GM19438 (cell line): ENCODE results near the gene PIANP.
"Not testable (repeated sequence)": the region's sequence is repeated elsewhere in the genome, so short reads cannot be mapped to it uniquely, and the experiment has no call there.

Experiments
- ATAC-seq: cut with Tn5 transposase; IDR thresholded peaks from one replicate; pipeline ENCODE4 v1.9.1; 2021; ENCODE audit warnings: low read depth; ENCODE audit not compliant: unreplicated experiment

The PIANP gene, protein sequence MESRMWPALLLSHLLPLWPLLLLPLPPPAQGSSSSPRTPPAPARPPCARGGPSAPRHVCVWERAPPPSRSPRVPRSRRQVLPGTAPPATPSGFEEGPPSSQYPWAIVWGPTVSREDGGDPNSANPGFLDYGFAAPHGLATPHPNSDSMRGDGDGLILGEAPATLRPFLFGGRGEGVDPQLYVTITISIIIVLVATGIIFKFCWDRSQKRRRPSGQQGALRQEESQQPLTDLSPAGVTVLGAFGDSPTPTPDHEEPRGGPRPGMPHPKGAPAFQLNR

DNA sequence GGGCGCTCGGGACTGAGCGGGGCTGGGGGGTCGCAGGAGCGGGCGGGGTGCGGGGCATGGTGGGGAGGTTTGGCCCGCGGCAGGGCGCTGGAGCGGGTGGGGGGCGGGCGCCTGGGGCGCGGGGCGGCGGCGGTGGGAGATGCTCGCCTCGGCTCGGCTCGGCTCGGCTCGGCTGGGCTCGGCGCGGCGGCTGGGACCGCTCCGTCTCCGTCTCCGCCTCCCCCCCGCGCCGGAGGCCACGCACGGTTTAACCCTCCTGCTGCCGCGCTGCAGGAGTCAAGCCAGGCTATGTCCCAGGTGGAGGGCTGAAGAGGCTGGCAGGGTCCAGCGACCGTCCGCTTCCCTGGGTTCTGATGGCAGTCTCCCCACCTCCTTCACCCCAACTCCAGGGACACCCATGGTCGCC, at the start of gene PIANP:
PIANP (minus strand) TSS at position 170 of the 406 bp plus-strand sequence. CDS start 2,754 bp downstream, outside the sequence.
- ATAC-seq, result no peak

DNA sequence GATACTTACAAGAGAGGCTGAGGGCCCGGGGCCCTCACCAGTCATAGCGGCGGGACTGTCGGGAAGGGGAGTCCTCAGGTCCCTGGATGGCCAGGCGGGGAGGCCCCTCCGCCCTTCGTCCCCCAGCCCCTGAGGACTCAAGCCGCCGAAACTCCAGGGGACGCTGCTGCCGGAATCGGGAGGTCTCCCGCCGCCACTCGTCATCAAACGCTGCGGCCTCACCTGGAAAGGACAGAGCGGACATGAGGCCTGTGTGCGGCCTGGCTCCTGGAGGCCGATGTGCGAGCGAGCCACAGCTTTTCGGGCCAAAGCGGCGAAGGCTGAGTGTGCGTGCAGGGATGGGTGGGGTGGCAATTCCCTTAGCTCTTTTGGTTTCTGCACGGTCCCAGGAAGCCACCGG, 48.1 kb upstream of the PIANP start:
- ATAC-seq, result no peak

DNA sequence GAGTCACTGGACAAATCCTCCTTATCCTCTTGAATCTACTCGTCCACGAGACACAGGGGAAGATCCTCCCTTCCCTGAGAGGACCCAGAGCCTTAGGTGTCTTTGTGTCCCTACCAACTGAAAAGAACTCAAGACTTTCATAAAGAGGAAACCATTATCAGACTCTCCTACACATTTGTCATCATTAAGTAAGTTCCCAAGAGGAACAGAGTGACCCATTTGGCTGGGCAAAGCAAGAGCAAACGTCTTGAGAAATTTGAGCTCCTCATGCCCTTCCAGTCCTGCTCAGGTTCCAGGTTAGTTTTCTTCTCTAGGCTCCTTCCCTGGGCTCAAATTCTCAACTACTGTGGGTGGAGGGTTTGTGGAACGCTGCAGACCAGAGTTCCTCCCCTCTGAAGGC, 46.6 kb upstream of the PIANP start:
- no peak for ATAC-seq

DNA sequence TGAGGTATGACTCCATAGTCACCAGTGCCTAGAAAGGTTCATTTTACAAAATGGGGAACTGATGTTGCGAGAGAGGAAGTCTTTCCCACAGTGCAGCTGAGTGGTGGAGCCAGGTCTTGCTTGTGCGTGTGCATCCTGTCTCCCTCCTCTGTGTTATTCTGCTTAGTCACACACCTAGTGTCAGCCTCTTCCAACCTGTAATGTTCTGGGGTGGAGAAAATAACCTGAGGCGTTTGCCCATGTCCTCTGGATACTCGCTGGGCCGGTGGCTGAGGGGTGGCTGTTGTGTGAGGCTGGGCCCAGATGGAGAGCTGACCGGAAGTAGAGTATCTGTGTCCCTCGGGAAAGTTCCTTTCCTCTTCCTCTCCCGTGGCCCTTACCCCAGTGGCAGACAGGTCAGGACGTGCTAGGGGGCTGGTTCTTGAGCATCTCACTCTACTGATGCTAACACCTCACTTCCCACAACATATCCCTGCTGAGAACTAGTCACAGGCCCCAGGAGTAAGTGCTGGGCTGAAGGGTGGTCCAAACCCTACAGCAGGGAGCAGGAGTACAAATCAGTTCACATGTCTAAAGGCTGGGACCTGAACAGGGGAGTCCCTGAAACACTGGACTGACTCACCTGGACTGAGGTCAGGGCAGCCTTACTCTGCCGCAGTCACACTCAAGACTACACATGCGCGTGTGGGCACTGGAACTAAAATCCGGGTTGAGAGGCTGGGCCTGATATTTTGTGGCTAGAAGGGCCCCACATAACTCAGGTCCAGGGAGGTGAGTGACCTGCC, 45.3 kb upstream of the PIANP start:
- ATAC-seq, result no peak

DNA sequence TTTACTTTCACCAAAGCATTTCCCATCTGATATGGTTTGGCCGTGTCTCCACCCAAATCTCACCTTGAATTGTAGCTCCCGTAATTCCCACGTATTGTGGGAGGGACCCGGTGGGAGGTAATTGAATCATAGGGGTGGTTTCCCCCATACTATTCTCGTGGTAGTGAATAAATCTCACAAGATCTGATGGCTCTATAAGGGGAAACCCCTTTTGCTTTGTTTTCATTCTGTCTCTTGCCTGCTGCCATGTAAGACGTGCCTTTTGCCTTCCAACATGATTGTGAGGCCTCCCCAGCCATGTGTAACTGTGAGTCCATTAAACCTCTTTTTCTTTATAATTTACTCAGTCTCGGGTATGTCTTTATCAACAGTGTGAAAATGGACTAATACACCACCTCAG, 42.7 kb upstream of the PIANP start:
- ATAC-seq, result not testable (repeated sequence)

DNA sequence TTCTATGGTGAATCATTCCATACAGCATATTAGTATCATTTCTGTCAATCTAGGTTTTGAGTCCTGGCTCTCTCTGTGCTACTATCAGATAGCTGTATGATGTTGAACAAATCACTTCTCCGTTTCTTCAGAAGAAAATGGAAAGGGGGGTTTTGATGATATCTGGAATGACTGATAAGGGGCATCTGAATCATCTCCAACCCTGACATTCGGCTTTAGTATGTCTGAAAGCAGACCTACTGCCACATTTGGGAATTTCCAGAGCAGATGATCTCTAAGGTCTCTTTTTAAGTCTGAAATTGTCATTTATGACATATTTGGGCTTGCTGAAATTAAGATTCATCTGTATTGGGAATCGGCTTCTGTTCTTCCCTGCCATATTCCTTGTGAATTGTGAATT, 42.2 kb upstream of the PIANP start:
- ATAC-seq, result no peak

DNA sequence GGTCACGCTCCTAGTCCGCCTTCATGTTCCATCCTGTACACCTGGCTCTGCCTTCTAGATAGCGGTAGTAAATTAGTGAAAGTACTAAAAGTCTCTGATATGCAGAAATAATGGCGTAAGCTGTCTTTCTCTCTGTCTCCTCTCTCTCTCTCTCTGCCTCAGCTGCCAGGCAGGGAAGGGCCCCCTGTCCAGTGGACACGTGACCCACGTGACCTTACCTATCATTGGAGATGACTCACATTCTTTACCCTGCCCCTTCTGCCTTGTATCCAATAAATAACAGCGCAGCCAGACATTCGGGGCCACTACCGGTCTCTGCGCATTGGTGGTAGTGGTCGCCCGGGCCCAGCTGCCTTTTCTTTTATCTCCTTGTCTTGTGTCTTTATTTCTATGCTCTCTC, 41.5 kb upstream of the PIANP start:
- ATAC-seq, result not testable (repeated sequence)

DNA sequence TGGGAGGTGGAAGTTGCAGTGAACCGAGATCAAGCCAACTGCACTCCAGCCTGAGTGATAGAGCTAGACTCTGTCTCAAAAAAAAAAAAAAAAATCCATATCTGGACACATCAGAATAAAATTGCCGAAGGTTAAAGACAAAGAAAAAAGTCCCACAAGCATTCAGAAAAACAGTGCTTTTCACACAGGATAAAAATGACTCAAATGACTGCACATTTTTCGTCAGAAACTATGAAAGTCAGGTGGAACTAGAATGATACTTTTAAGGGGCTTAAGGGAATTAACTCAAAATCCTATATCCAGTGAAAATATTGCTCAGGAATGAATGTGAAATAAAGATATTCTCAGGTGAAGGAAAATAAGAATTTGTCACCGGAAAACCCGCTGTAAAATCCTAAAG, 36.1 kb upstream of the PIANP start:
- no peak for ATAC-seq

DNA sequence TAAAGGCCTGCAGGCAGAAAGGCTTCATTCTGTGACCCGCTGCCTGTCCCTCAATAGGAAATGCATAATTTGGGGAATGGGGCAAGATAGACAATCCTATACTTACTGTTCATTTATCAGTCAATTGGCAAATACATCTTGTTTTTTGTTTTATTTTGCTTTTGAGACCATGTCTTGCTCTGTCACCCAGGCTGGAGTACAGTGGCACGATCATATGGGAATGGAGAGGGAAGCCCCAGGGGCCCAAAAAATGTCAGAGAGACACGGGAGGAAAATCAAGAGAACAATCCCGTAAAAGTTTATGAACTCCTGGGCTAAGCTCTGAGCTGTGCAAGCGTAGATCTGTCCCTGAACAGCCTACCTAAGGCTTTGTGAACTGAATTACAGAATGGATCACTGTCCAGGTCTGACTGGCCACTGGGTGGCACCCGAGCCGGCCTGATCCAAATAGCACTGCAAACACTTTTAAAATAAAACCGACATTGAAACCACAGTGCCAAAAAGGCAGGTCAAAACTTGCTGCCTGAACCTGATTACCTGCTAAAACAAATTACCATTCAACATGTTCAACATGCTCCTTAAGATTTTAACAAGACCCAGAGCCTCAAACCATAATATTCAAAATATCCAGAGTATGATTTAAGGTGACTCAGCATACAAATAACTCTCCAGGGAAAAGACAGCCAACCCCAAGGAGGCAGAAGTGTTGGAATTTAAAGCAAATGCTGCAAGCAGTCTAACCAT, 35.0 kb upstream of the PIANP start:
- ATAC-seq, result no peak

DNA sequence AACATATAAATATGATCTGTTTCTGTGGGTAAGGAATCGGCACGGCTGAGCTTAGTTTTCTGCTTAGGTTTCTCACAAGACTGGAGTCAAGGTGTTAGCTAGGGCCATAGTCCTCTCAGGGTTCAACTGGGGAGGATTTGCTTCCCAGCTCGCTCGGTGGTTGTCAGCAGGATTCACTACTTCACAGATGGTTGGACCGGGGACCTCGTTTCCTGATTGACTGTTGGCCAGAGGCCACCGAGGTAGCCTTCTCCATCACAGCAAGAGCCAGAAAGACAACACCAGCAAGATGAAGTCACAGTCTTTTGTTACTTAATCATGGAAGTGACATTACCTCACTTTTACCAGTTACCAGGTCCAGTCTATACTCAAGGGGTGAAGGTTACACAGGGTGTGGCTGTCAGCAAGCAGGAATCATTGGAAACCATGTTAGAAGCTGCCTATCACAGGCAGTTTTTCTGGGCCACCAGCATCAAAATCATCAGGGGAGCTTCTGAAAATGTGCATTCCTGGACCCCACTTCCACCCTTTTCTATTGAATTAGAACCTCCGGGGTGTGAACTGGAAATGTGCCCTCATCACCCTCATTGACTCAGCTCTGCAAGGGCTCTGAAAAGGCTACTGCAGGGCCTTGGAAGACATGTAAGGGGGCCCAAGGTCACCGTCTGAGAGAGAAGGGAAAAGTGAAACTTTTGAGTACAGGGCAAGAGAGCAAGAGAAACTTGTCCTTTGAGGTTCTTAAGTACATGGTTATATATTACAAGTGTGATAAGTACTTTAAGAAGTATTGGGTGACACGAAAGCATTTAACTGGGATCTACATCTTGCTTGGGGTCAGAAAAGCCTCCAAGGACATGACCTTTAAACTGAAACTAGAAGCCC, 34.1 kb upstream of the PIANP start:
- ATAC-seq, result no peak

DNA sequence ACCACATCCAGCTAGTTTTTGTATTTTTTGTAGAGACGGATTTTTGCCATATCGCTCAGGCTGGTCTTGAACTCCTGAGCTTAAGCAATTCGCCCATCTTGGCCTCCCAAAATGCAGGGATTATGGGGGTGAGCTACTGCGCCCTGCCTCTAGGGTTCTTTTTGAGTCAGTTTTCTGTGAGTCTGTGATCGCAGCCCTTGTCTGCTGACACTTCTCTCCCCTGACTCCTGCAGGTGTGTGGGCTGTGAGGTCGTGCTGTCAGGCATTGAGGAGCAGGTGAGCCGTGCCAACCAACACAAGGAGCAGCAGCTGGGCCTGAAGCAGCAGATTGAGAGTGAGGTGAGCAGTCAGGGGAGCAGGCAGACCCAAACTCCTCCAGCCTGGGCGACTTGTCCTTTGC, 29.6 kb upstream of the PIANP start:
- ATAC-seq, result no peak

DNA sequence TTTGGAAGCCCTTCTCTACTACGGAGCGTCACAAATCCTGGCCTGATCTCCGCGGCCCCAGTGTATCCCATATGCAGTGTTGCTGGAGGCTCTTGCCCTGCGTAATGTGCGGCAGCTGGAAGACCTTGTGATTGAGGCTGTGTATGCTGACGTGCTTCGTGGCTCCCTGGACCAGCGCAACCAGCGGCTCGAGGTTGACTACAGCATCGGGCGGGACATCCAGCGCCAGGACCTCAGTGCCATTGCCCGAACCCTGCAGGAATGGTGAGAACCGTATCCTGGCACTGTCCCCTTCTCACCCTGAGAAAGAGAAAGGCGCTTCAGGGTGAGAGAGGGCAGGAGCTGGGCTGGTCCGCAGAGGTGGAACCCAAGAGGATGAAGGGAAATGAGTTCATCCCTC, 28.6 kb upstream of the PIANP start:
- no peak for ATAC-seq

DNA sequence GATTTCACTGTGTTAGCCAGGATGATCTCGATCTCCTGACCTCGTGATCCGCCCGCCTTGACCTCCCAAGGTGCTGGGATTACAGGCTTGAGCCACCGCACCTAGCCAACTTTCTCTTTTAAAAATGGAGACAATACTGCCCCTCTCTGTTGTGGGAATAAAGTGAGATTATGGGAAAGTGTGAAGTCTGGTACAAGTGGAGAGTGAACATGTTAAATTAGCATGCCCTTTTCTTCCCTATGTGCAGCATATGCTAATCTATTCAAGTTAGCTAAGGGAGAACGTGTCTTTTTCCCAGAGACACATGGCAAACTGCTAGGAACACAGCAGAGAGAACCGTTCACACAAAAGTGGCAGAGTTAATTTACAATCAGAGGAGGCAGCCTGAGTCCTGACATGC, 24.7 kb upstream of the PIANP start:
- no peak for ATAC-seq

DNA sequence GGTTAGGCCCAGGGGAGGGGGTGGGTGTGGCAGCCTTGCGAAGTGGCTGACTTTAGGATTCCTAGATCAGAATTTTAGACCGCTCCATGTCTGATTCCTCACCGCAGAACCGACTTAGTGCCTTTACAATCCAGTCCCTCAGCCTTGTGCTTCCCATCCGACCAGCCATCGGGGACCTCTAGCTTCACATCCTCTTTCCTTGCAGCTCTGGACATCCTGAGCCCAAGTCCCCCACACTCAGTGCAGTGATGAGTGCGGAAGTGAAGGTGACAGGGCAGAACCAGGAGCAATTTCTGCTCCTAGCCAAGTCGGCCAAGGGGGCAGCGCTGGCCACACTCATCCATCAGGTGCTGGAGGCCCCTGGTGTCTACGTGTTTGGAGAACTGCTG, 23.8 kb upstream of the PIANP start:
- ATAC-seq, result no peak

DNA sequence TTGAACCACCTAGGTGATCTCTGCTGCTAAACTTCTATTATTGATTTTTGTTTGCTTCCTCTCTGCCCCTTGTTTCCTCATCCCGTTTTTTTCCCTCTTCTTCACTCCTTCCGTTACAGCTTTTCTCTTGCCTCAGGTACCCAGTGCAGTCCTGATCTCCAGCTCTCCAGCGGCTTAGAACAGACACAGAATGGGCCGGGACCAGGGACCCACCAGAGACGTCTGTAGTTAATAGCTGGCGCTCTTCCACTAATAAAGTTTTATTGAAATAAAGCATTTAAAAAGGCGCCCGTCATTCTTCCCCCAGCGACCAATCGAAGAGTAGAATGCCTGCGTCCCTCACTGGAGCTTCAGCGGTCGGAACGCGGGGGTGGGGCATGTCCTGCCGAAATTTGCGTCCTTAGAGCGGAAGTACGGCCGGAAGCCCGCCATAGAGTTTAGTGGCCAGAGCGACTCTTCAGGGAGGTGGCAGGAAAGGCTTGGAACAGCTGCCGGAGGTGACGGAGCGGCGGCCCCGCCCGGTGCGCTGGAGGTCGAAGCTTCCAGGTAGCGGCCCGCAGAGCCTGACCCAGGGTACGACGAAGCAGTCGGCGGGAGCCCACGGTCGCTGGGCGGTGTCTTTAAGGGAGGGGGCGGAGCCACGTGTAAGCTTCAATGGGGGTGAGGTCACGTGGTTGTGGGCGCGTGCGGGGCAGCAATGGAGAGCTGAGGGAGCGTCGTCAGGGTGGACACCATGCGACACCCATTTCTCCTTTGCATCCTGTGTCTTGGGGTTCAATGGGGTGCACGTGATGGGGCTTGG, 23.2 kb upstream of the PIANP start, which contains the start of gene COPS7A:
COPS7A (plus strand) TSS at position 440 of the 802 bp plus-strand sequence. CDS start 611 bp downstream, outside the sequence.
- ATAC-seq, result peak; percentile 95

DNA sequence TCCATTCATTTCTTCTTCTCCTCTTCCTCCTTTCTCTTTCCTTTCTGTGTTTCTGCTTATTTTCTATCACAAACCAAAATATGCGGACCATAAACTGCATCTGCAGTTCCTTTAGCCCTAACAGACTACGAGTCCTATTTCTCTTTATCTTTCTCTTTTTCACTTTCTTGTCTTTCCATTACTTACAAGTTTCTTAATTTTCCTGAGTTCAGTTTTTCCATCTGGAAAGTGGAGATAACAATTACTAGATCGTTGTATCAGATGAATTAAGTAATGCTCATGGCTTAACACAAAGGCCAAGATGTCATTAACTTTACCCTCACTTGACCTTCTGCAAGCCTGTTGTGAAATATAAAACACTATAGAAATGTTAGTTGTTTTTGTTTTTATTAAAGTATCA, 22.2 kb upstream of the PIANP start:
- ATAC-seq, result no peak

DNA sequence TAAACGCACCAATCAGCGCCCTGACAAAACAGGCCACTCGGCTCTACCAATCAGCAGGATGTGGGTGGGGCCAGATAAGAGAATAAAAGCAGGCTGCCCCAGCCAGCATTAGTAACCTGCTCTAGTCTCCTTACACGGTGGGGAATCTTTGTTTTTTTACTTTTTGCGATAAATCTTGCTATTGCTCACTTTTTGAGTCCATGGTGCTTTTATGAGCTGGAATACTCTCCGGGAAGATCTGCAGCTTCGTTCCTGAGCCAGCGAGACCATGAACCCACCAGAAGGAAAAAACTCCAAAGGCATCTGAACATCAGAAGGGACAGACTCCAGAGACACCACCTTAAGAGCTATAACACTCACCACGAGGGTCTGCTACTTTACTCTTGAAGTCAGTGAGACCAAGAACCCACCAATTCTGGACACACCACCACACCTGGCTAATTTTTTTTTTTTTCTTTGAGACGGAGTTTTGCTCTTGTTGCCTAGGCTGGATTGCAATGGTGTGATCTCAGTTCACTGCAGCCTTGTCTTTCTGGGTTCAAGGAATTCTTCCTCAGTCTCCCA, 16.3 kb upstream of the PIANP start:
- no peak for ATAC-seq

DNA sequence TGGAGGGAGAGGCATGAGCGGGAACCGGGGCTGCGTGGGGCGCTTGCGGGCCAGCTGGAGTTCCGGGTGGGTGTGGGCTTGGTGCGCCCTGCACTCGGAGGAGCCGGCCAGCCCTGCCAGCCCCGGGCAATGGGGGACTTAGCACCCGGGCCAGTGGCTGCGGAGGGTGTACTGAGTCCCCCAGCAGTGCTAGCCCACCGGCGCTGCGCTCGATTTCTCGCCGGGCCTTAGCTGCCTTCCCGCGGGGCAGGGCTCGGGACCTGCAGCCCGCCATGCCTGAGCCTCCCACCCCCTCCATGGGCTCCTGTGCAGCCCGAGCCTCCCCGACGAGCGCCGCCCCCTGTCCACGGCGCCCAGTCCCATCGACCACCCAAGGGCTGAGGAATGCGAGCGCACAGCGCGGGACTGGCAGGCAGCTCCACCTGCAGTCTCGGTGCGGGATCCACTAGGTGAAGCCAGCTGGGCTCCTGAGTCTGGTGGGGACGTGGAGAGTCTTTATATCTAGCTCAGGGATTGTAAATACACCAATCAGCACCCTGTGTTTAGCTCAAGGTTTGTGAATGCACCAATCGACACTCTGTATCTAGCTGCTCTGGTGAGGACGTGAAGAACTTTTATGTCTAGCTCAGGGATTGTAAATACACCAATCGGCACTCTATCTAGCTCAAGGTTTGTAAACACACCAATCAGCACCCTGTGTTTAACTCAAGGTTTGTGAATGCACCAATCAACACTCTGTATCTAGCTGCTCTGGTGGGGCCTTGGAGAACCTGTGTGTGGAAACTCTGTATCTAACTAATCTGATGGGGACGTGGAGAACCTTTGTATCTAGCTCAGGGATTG, 15.6 kb upstream of the PIANP start:
- ATAC-seq, result not testable (repeated sequence)
